Epithelial cell of esophagus (primary cell): ENCODE results near the gene SLC26A4.

ENCODE experiments used
- DNase-seq: peaks from one replicate; pipeline ENCODE4 v3.0.0; 2010; ENCODE audit warnings: low read depth
- H3K4me3 ChIP-seq: 2 replicates; pipeline ENCODE4 v1.5.1; 2011; ENCODE audit warnings: mild to moderate bottlenecking, low read length, control low read depth
- TF ChIP-seq, protein P1 (sequence below): IDR thresholded peaks from 2 replicates; pipeline ENCODE4 v1.5.1; 2011; ENCODE audit warnings: low read depth, mild to moderate bottlenecking, low read length, control low read depth, inconsistent platforms; ENCODE audit not compliant: insufficient read depth; ENCODE audit errors: missing control alignments

SLC26A4 gene

DNA sequence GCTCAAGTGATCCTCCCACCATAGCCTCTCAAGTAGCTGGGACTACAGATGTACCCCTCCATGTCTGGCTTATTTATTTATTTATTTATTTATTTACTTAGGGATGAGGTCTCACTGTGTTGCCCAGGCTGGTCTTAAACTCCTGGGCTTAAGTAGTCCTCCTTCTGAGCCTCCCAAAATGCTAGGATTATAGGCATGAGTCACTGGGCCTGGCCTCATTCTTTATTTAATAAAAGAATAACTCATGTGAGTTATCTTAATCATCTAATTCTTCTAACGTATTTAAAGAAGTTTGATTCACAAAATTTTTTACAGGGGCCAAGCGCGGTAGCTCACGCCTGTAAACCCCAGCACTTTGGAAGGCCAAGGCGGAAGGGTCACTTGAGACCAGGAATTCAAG lies 8.0 kb upstream of the SLC26A4 start:
- DNase-seq = no peak
- H3K4me3 ChIP-seq = no peak overlapping the region
- TF ChIP-seq, protein P1, sequence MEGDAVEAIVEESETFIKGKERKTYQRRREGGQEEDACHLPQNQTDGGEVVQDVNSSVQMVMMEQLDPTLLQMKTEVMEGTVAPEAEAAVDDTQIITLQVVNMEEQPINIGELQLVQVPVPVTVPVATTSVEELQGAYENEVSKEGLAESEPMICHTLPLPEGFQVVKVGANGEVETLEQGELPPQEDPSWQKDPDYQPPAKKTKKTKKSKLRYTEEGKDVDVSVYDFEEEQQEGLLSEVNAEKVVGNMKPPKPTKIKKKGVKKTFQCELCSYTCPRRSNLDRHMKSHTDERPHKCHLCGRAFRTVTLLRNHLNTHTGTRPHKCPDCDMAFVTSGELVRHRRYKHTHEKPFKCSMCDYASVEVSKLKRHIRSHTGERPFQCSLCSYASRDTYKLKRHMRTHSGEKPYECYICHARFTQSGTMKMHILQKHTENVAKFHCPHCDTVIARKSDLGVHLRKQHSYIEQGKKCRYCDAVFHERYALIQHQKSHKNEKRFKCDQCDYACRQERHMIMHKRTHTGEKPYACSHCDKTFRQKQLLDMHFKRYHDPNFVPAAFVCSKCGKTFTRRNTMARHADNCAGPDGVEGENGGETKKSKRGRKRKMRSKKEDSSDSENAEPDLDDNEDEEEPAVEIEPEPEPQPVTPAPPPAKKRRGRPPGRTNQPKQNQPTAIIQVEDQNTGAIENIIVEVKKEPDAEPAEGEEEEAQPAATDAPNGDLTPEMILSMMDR = no peak

DNA sequence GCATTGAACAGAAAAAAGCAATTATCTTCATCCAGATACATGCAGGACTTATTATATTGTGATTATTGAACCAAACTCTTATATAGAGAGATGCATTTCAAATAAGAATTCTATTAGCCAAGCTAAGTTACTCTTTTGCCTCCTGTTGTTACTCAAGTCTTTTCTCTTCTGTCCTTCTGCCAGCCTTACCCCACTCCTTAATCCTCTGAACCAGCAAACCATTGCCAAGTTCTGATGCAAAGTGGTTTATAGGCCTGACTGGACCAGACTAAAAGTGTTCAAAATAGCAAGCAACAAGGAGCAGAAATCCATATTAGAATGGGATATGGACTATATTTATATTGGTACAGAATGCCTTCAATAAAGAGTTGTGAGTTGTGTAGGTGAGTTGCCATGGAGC lies 2.2 kb upstream of the SLC26A4 start:
- H3K4me3 ChIP-seq = no peak overlapping the region
- TF ChIP-seq, protein P1 = no peak
- DNase-seq = no peak

DNA sequence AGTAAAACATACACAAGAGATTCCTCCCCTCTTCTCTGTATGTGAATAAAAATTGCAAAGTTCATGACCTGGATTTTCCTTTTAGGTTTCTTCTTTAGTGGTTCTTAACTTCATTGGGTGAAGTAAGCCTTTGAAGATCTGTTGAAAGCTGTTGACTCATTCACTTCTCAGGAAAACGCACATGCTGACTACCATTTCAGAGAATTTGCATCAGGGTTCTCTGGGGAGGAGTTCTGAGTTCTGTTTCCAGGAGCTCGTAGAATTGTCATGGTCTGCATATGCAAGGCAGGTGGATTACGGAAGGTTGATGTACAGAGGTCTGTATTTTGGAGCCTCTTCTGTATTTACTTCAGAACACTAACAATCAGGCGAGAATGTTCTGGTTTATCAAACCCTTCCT lies 962 bp upstream of the SLC26A4 start:
- H3K4me3 ChIP-seq = no peak overlapping the region
- TF ChIP-seq, protein P1 = no peak
- DNase-seq = peak; percentile 83

DNA sequence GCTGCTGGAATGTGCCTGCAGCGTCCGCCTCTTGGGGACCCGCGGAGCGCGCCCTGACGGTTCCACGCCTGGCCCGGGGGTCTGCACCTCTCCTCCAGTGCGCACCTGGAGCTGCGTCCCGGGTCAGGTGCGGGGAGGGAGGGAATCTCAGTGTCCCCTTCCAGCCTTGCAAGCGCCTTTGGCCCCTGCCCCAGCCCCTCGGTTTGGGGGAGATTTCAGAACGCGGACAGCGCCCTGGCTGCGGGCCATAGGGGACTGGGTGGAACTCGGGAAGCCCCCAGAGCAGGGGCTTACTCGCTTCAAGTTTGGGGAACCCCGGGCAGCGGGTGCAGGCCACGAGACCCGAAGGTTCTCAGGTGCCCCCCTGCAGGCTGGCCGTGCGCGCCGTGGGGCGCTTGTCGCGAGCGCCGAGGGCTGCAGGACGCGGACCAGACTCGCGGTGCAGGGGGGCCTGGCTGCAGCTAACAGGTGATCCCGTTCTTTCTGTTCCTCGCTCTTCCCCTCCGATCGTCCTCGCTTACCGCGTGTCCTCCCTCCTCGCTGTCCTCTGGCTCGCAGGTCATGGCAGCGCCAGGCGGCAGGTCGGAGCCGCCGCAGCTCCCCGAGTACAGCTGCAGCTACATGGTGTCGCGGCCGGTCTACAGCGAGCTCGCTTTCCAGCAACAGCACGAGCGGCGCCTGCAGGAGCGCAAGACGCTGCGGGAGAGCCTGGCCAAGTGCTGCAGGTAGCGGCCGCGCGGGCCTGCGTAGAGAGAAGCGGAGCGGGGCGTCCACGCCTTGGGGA lies 645 bp downstream of the SLC26A4 start:
- TF ChIP-seq, protein P1 = peak; percentile 8
- peak; percentile 71 for DNase-seq
- H3K4me3 ChIP-seq = peak overlapping the region; percentile 38

DNA sequence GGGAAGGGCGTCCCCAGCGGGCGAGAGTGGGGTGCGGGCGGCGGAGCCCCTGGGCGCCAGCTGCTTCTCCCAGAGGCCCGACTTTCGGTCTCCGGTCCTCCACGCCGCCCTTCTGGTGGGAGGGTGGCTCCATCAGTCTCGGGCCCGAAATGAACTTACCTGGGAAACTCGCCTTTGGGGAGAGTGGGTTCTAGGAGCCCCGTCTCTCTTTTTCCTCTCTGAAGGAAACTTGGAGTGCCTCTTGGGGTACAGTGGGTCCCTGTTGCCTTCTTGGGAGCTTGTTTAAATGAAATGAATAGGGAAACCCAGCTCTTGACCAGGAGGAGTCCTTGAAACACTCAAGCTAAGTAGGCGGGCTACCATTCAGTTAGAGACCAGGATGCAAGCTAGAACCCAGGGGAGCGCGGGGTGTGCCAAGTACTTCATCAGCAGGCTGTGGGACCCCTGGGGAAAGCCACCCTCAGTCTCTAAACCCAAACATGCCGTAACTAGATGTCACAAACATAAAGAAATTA lies 1.3 kb downstream of the SLC26A4 start:
- TF ChIP-seq, protein P1 = no peak
- peak overlapping the region; percentile 38 for H3K4me3 ChIP-seq
- no peak for DNase-seq

DNA sequence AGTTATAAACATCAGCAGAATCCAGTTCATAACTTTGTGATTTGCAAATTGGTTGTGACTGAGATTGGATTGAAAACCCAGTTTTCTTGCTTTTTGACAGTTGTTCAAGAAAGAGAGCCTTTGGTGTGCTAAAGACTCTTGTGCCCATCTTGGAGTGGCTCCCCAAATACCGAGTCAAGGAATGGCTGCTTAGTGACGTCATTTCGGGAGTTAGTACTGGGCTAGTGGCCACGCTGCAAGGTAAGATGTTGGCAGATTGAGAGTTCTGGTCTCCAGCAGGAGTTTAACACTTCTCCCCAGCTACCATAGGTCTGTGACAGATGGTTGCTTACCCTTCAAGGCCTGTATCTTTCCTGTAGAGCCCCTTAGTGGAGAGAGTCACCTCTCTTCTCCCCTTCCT lies 2.6 kb downstream of the SLC26A4 start:
- DNase-seq = no peak
- no peak overlapping the region for H3K4me3 ChIP-seq
- TF ChIP-seq, protein P1 = no peak

DNA sequence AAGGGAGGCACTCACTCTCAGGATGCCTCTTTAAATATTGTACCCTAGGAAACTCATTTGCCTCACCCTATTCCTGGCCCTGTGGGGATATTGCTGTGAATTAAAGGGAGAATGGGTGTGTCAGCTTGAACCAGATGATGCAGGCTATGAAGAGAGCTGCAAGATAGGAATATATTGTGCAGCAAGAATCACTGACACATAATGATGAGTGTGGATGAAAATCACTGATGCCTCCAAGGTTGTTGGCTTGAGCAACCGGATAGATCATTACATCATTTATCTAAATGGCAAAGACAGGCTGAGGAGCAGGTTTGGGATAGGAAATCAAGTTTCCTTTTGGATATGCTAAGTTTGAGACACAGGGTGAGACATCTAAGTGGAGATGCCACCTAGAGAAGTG lies 6.2 kb downstream of the SLC26A4 start:
- no peak overlapping the region for H3K4me3 ChIP-seq
- DNase-seq = peak; percentile 73
- TF ChIP-seq, protein P1 = no peak
